ENCODE results near the gene PTMS. TPM values are rescaled to one million over a fixed set of nuclear protein-coding genes. Genes with fewer than 3 reads are reported as not detected.
A peak's percentile ranks its signal among the peaks of the same experiment; 100 is the strongest.

PTMS gene
- total and polyA plus RNA-seq, 2 of the 13 experiments (the other 11 are each of a cell fraction or from before 2014, with no cell fraction given): 40.5 to 82.4 TPM

DNA sequence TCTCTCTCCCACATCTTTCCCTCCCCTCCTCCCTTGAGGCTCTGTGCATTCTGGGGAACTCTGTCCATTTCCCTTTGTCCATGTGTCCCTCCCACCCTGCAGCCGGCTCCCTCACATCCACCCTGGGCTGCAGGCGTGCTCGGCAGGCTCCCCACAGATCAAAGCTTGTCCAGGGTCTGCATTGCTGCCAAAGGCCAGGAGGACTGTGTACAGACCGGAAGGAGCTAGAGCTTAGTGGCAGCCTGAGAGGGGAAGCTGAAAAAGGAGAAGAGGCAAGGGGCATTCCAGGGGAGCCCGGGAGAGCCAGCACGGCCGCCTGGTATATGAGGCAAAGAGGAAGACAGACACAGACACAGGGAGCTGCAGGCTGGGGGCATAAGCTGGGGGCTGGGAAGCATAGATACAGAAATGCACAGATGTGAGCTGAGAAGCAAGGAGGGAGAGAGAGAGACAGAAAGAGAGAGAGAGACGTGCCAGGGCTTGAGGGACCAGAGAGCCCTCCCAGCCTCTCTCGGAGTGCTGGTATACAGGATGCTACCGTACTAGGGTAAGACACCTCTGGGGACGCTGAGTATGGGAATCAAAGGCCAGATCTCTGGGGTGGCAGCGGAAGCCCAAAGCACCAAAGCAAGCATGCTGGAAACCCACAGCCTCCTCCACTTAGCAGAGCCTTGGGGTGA, 26.5 kb downstream of the PTMS start (continued):
- TF ChIP-seq PHF20 (CRISPR knock-in tag; IDR thresholded peaks at IDR 0.05) (peak; percentile 48; the same call in 1 of the 2 replicates), NR3C1 (CRISPR knock-in tag; IDR thresholded peaks at IDR 0.05) (no peak), NR0B2 (CRISPR knock-in tag; IDR thresholded peaks at IDR 0.05) (no peak), ZNF792 (CRISPR knock-in tag; IDR thresholded peaks at IDR 0.05) (peak; percentile 75; the same call in 1 of the 2 replicates), RAD51 (IDR thresholded peaks at IDR 0.05; ENCODE audit: borderline replicate concordance) (no peak), NBN (conservative IDR thresholded peaks at IDR 0.05) (no peak), ZNF230 (CRISPR knock-in tag; IDR thresholded peaks at IDR 0.05) (0 out of 2 replicates have a peak, but pooled peaks have one; percentile 22), CSRNP2 (CRISPR knock-in tag; conservative IDR thresholded peaks at IDR 0.05; ENCODE audit: low read depth) (no peak), ZNF704 (CRISPR knock-in tag; IDR thresholded peaks at IDR 0.05; ENCODE audit: borderline replicate concordance) (no peak), ARNT2 (CRISPR knock-in tag; IDR thresholded peaks at IDR 0.05; ENCODE audit: low read depth) (no peak), ZNF878 (CRISPR knock-in tag; IDR thresholded peaks at IDR 0.05) (peak; percentile 90), ZSCAN29 (CRISPR knock-in tag; conservative IDR thresholded peaks at IDR 0.05) (no peak)
- TF ChIP-seq, protein P1, sequence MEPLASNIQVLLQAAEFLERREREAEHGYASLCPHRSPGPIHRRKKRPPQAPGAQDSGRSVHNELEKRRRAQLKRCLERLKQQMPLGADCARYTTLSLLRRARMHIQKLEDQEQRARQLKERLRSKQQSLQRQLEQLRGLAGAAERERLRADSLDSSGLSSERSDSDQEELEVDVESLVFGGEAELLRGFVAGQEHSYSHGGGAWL (CRISPR knock-in tag; IDR thresholded peaks at IDR 0.05): no peak
- TF ChIP-seq, protein P2, sequence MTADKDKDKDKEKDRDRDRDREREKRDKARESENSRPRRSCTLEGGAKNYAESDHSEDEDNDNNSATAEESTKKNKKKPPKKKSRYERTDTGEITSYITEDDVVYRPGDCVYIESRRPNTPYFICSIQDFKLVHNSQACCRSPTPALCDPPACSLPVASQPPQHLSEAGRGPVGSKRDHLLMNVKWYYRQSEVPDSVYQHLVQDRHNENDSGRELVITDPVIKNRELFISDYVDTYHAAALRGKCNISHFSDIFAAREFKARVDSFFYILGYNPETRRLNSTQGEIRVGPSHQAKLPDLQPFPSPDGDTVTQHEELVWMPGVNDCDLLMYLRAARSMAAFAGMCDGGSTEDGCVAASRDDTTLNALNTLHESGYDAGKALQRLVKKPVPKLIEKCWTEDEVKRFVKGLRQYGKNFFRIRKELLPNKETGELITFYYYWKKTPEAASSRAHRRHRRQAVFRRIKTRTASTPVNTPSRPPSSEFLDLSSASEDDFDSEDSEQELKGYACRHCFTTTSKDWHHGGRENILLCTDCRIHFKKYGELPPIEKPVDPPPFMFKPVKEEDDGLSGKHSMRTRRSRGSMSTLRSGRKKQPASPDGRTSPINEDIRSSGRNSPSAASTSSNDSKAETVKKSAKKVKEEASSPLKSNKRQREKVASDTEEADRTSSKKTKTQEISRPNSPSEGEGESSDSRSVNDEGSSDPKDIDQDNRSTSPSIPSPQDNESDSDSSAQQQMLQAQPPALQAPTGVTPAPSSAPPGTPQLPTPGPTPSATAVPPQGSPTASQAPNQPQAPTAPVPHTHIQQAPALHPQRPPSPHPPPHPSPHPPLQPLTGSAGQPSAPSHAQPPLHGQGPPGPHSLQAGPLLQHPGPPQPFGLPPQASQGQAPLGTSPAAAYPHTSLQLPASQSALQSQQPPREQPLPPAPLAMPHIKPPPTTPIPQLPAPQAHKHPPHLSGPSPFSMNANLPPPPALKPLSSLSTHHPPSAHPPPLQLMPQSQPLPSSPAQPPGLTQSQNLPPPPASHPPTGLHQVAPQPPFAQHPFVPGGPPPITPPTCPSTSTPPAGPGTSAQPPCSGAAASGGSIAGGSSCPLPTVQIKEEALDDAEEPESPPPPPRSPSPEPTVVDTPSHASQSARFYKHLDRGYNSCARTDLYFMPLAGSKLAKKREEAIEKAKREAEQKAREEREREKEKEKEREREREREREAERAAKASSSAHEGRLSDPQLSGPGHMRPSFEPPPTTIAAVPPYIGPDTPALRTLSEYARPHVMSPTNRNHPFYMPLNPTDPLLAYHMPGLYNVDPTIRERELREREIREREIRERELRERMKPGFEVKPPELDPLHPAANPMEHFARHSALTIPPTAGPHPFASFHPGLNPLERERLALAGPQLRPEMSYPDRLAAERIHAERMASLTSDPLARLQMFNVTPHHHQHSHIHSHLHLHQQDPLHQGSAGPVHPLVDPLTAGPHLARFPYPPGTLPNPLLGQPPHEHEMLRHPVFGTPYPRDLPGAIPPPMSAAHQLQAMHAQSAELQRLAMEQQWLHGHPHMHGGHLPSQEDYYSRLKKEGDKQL (CRISPR knock-in tag; IDR thresholded peaks at IDR 0.05; ENCODE audit: low read depth): no peak
- TF ChIP-seq, protein P3, sequence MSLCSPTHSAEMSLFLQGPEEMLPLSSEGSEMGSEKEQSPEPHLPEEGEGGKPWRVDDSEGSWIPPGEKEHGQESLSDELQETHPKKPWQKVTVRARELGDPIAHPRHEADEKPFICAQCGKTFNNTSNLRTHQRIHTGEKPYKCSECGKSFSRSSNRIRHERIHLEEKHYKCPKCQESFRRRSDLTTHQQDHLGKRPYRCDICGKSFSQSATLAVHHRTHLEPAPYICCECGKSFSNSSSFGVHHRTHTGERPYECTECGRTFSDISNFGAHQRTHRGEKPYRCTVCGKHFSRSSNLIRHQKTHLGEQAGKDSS (CRISPR knock-in tag; IDR thresholded peaks at IDR 0.05; ENCODE audit: borderline replicate concordance, low read depth): 0 out of 2 replicates have a peak, but pooled peaks have one; percentile 27
- TF ChIP-seq, protein P4, sequence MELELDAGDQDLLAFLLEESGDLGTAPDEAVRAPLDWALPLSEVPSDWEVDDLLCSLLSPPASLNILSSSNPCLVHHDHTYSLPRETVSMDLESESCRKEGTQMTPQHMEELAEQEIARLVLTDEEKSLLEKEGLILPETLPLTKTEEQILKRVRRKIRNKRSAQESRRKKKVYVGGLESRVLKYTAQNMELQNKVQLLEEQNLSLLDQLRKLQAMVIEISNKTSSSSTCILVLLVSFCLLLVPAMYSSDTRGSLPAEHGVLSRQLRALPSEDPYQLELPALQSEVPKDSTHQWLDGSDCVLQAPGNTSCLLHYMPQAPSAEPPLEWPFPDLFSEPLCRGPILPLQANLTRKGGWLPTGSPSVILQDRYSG (CRISPR knock-in tag; IDR thresholded peaks at IDR 0.05): no peak

Measured in HepG2 (cell line).